GM18511 (cell line): ENCODE data around the gene ZNF836.

Source experiments
- ATAC-seq: cut with Tn5 transposase; IDR thresholded peaks from one replicate; pipeline ENCODE4 v1.9.1; 2021; ENCODE audit warnings: mild to moderate bottlenecking, moderate library complexity; ENCODE audit not compliant: unreplicated experiment

ZNF836 gene

GRCh38 chr19:52188822-52189734 is 17.7 kb upstream of the ZNF836 start:
- no peak for ATAC-seq

- ATAC-seq, result no peak
Observed at GRCh38 chr19:52187407-52187806, 16.0 kb upstream of the ZNF836 start.

- no peak for ATAC-seq
Observed at GRCh38 chr19:52176574-52176973, 5.2 kb upstream of the ZNF836 start.

- ATAC-seq, result no peak
Observed at GRCh38 chr19:52172347-52172746, 926 bp upstream of the ZNF836 start.

- ATAC-seq, result peak; percentile 44
Observed at GRCh38 chr19:52170863-52171320, 529 bp downstream of the ZNF836 start.

- ATAC-seq, result no peak
Observed at GRCh38 chr19:52170304-52170703, 1.1 kb downstream of the ZNF836 start.

- no peak for ATAC-seq
Observed at GRCh38 chr19:52155596-52156359, 15.6 kb downstream of the ZNF836 start.

GRCh38 chr19:52148256-52148655 is 23.2 kb downstream of the ZNF836 start:
- no peak for ATAC-seq

GRCh38 chr19:52142001-52142595 is 29.3 kb downstream of the ZNF836 start:
- ATAC-seq, result no peak

- ATAC-seq, result no peak
Observed at GRCh38 chr19:52141203-52141602, 30.2 kb downstream of the ZNF836 start.

GRCh38 chr19:52140032-52140710 is 31.2 kb downstream of the ZNF836 start:
- ATAC-seq, result peak; percentile 92

GRCh38 chr19:52139252-52140031 is 32.0 kb downstream of the ZNF836 start, which contains the start of gene ZNF616:
Gene ZNF616, minus strand, starts transcription at chr19:52139938. Its CDS starts 9,426 bp downstream, at chr19:52130512.
- ATAC-seq, result peak; percentile 89

- ATAC-seq, result no peak
Observed at GRCh38 chr19:52138983-52139251, 32.5 kb downstream of the ZNF836 start.

- ATAC-seq, result no peak
Observed at GRCh38 chr19:52138278-52138982, 33.0 kb downstream of the ZNF836 start.

- no peak for ATAC-seq
Observed at GRCh38 chr19:52120286-52120685, 51.1 kb downstream of the ZNF836 start.

- no peak for ATAC-seq
Observed at GRCh38 chr19:52115526-52116053, 55.8 kb downstream of the ZNF836 start.

- no peak for ATAC-seq
Observed at GRCh38 chr19:52114691-52115090, 56.7 kb downstream of the ZNF836 start.

- no peak for ATAC-seq
Observed at GRCh38 chr19:52112624-52113023, 58.8 kb downstream of the ZNF836 start.

- no peak for ATAC-seq
Observed at GRCh38 chr19:52110780-52111179, 60.6 kb downstream of the ZNF836 start.
